OCI-LY7 (cell line): Measurements from ENCODE around the gene KCNJ15. TPM values are rescaled to one million over a fixed set of nuclear protein-coding genes. Genes with fewer than 3 reads are reported as not detected.

Experiments
- BruUV-seq: library from RNA; stranded (reverse); fragments of 400-500 nt; replicated peaks from 2 replicates; lab custom pipeline; 2021; lab: Mats Ljungman, UMichigan
- CTCF ChIA-PET: fragments of 300-600 bp; sonication (Branson Sonifier 250); formaldehyde crosslinking; loops from one replicate; lab custom pipeline; 2022; ENCODE audit warnings: antibody characterized with exemption; ENCODE audit not compliant: unreplicated experiment; lab: Charles Lee
- POLR2A ChIA-PET: fragments of 300-600 bp; sonication (Branson Sonifier 250); formaldehyde crosslinking; loops from one replicate; lab custom pipeline; 2022; ENCODE audit warnings: antibody characterized with exemption; lab: Charles Lee
- DNase-seq: peaks from one replicate; pipeline ENCODE4 v3.0.0-alpha.2; 2015; ENCODE audit warnings: low spot score
- H2AFZ ChIP-seq: fragments of 200-600 bp; sonication (generic), shearing (Covaris generic); 2 replicates; pipeline ENCODE4 v1.6.1; 2014; ENCODE audit warnings: mild to moderate bottlenecking, antibody characterized with exemption, low read length, moderate library complexity
- H3K27ac ChIP-seq: fragments of 200-600 bp; sonication (generic); 2 replicates; pipeline ENCODE4 v1.5.1; 2014; ENCODE audit warnings: mixed run types, low read depth, mild to moderate bottlenecking, moderate library complexity, low read length, inconsistent platforms; ENCODE audit not compliant: poor library complexity, severe bottlenecking
- H3K36me3 ChIP-seq: fragments of 200-600 bp; sonication (generic); 2 replicates; pipeline ENCODE4 v1.6.1; 2014; ENCODE audit warnings: mild to moderate bottlenecking, antibody characterized with exemption, low read length, moderate library complexity, mixed read lengths; ENCODE audit not compliant: insufficient read depth
- H3K4me1 ChIP-seq: fragments of 200-600 bp; sonication (generic); 2 replicates; pipeline ENCODE4 v1.5.1; 2014; ENCODE audit warnings: mild to moderate bottlenecking, low read length; ENCODE audit not compliant: insufficient read depth, poor library complexity, severe bottlenecking
- H3K4me2 ChIP-seq: fragments of 200-600 bp; sonication (generic); 2 replicates; pipeline ENCODE4 v1.6.1; 2014; ENCODE audit warnings: mild to moderate bottlenecking, low read length
- H3K4me3 ChIP-seq: fragments of 200-600 bp; sonication (generic); 2 replicates; pipeline ENCODE4 v1.5.1; 2014; ENCODE audit warnings: mild to moderate bottlenecking, low read depth, low read length; ENCODE audit not compliant: poor library complexity, severe bottlenecking
- H3K79me2 ChIP-seq: fragments of 200-600 bp; sonication (generic); 2 replicates; pipeline ENCODE4 v1.6.1; 2016; ENCODE audit warnings: low read depth, mild to moderate bottlenecking, low read length, moderate library complexity, mixed read lengths; ENCODE audit not compliant: insufficient read depth
- H3K9me2 ChIP-seq: fragments of 200-600 bp; sonication (generic); 2 replicates; pipeline ENCODE4 v1.6.1; 2016; ENCODE audit warnings: mild to moderate bottlenecking, low read length, mixed read lengths; ENCODE audit not compliant: insufficient read depth
- H3K9me3 ChIP-seq: fragments of 200-600 bp; sonication (generic); 2 replicates; pipeline ENCODE4 v1.6.1; 2014; ENCODE audit warnings: mild to moderate bottlenecking, mixed run types, low read length, mixed read lengths
- H4K20me1 ChIP-seq: fragments of 200-600 bp; sonication (generic); 2 replicates; pipeline ENCODE4 v1.6.1; 2014; ENCODE audit warnings: mild to moderate bottlenecking, antibody characterized with exemption, low read length, moderate library complexity, mixed read lengths; ENCODE audit not compliant: insufficient read depth
- EZH2phosphoT487 ChIP-seq: fragments of 200-600 bp; sonication (generic); IDR thresholded peaks from 2 replicates; pipeline ENCODE4 v1.6.1; 2018; ENCODE audit warnings: low read depth, borderline replicate concordance, mild to moderate bottlenecking, mixed run types, antibody characterized with exemption, low read length, moderate library complexity, mixed read lengths
- intact Hi-C: fragments of 100-400 bp; cut with micrococcal nuclease; formaldehyde crosslinking; loops from one replicate; pipeline ENCODE4 v1.10.0; 2022; ENCODE audit not compliant: unreplicated experiment
- total RNA-seq, 2 experiments: library from RNA; depleted of rRNA in 1 of 2; stranded (reverse); fragments of >200 nt in 1 of 2; shearing (Covaris generic) in 1 of 2; gene quantifications; 2 replicates each; pipeline ENCODE4 v1.2.3, GENCODE V29; 2014 to 2022
- TF ChIP-seq, protein P1 (sequence below): fragments of 200-600 bp; sonication (generic); conservative IDR thresholded peaks from 2 replicates; pipeline ENCODE4 v1.5.1; 2014; ENCODE audit warnings: mild to moderate bottlenecking, antibody characterized with exemption, low read length, moderate library complexity, mixed read lengths

Gene KCNJ15
- total RNA-seq, 2 experiments from 2014 or later: not detected

GRCh38 chr21:38280454-38280853, 23.7 kb downstream of the KCNJ15 start:
- Histone ChIP-seq H3K4me1 (no peaks in the 10 kb centered on the region), H3K4me3 (no peak overlapping the region), H3K9me2 (no peaks in the 10 kb centered on the region), H4K20me1 (no peaks in the 10 kb centered on the region), H3K36me3 (no peaks in the 10 kb centered on the region), H3K9me3 (no peaks in the 10 kb centered on the region), H3K4me2 (no peak overlapping the region), H2AFZ (no peak overlapping the region), H3K27ac (no peak overlapping the region), H3K79me2 (no peaks in the 10 kb centered on the region)
- intact Hi-C loops: no loop called here
- TF ChIP-seq EZH2phosphoT487: no peak
- TF ChIP-seq, protein P1, sequence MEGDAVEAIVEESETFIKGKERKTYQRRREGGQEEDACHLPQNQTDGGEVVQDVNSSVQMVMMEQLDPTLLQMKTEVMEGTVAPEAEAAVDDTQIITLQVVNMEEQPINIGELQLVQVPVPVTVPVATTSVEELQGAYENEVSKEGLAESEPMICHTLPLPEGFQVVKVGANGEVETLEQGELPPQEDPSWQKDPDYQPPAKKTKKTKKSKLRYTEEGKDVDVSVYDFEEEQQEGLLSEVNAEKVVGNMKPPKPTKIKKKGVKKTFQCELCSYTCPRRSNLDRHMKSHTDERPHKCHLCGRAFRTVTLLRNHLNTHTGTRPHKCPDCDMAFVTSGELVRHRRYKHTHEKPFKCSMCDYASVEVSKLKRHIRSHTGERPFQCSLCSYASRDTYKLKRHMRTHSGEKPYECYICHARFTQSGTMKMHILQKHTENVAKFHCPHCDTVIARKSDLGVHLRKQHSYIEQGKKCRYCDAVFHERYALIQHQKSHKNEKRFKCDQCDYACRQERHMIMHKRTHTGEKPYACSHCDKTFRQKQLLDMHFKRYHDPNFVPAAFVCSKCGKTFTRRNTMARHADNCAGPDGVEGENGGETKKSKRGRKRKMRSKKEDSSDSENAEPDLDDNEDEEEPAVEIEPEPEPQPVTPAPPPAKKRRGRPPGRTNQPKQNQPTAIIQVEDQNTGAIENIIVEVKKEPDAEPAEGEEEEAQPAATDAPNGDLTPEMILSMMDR: no peak
- POLR2A ChIA-PET: interaction anchor here (0.6 kb wide), 1 partner anchor 24 kb away, joined by 4 read pairs; no protein-coding TSS in a partner anchor
- CTCF ChIA-PET: no interaction called here
- no peak for DNase-seq
- BruUV-seq: no TSS peak

- DNase-seq: no peak
- Histone ChIP-seq H3K79me2 (no peaks in the 10 kb centered on the region), H3K9me3 (no peaks in the 10 kb centered on the region), H3K36me3 (no peaks in the 10 kb centered on the region), H2AFZ (no peak overlapping the region), H3K4me1 (no peaks in the 10 kb centered on the region), H3K9me2 (no peaks in the 10 kb centered on the region), H3K4me2 (no peak overlapping the region), H4K20me1 (no peaks in the 10 kb centered on the region), H3K27ac (no peak overlapping the region), H3K4me3 (no peak overlapping the region)
- no TSS peak for BruUV-seq
- CTCF ChIA-PET: no interaction called here
- intact Hi-C loops: no loop called here
- POLR2A ChIA-PET: interaction anchor here (0.6 kb wide), 1 partner anchor 24 kb away, joined by 4 read pairs; no protein-coding TSS in a partner anchor
- TF ChIP-seq EZH2phosphoT487: no peak
- TF ChIP-seq, protein P1: no peak
These were observed 24.1 kb downstream of the KCNJ15 start for GRCh38 chr21:38280867-38281266.

DNA sequence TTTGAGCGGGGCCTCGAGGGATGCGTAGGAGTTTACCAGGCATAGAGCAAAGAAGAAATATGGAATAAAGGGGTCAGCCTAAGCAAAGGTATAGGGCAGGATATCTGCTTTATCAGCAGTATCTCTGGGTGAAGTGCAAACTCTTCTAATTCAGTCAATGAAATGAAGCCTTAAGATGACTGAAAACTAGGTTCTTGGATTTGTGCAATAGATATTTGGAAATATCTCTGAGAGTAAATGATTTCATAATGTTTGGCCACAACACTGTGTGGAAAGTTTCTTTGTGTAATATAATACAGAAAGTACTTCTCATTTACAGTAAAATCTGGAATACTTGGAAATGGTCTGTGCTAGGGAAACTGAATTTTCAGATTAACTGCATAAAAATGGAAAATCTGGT, 26.1 kb downstream of the KCNJ15 start:
- H3K4me1 ChIP-seq: no peaks in the 10 kb centered on the region
- no peak for DNase-seq
- H3K9me2 ChIP-seq: no peaks in the 10 kb centered on the region
- H3K4me3 ChIP-seq: no peak overlapping the region
- H4K20me1 ChIP-seq: no peaks in the 10 kb centered on the region
- no peak overlapping the region for H3K4me2 ChIP-seq
- intact Hi-C loops: no loop called here
- no peaks in the 10 kb centered on the region for H3K36me3 ChIP-seq
- H3K27ac ChIP-seq: no peak overlapping the region
- H3K79me2 ChIP-seq: no peaks in the 10 kb centered on the region
- BruUV-seq: no TSS peak
- ChIA-PET CTCF (no interaction called here), POLR2A (no interaction called here)
- H2AFZ ChIP-seq: no peak overlapping the region
- no peak for TF ChIP-seq EZH2phosphoT487
- no peaks in the 10 kb centered on the region for H3K9me3 ChIP-seq
